Activated CD4-positive, alpha-beta T cell treated with anti-CD3 and anti-CD28 coated beads, Interleukin-2, amount 50 U/mL, for 4 hours (primary cell): ENCODE data around the gene PTPN9.
"Not testable (repeated sequence)": the region's sequence is repeated elsewhere in the genome, so short reads cannot be mapped to it uniquely, and the experiment has no call there.

Experiments
- DNase-seq, 2 experiments: peaks; one replicate each; pipeline ENCODE4 v3.0.0-alpha.2; 2020

The PTPN9 gene

GRCh38 chr15:75582943-75583342, 3.8 kb upstream of the PTPN9 start:
- not testable (repeated sequence) for DNase-seq

- DNase-seq, result no peak
Observed at GRCh38 chr15:75578173-75578947, 755 bp downstream of the PTPN9 start.

- no peak for DNase-seq
Observed at GRCh38 chr15:75577401-75578172, 1.5 kb downstream of the PTPN9 start.

GRCh38 chr15:75573648-75574384, 5.3 kb downstream of the PTPN9 start:
- no peak for DNase-seq

GRCh38 chr15:75570126-75570845, 8.8 kb downstream of the PTPN9 start:
- DNase-seq, result no peak

- no peak for DNase-seq
Observed at GRCh38 chr15:75565062-75565970, 13.8 kb downstream of the PTPN9 start.

GRCh38 chr15:75561888-75562287, 17.2 kb downstream of the PTPN9 start:
- no peak for DNase-seq

- not testable (repeated sequence) for DNase-seq
Observed at GRCh38 chr15:75559360-75559759, 19.8 kb downstream of the PTPN9 start.

GRCh38 chr15:75558955-75559354, 20.2 kb downstream of the PTPN9 start:
- not testable (repeated sequence) for DNase-seq

- no peak for DNase-seq
Observed at GRCh38 chr15:75554717-75555116, 24.4 kb downstream of the PTPN9 start.

GRCh38 chr15:75553659-75554058, 25.5 kb downstream of the PTPN9 start:
- DNase-seq, result no peak

- DNase-seq, result no peak
Observed at GRCh38 chr15:75551091-75551490, 28.0 kb downstream of the PTPN9 start.

- no peak for DNase-seq
Observed at GRCh38 chr15:75545064-75545463, 34.1 kb downstream of the PTPN9 start.

- DNase-seq, result no peak
Observed at GRCh38 chr15:75544359-75544758, 34.8 kb downstream of the PTPN9 start.

- not testable (repeated sequence) for DNase-seq
Observed at GRCh38 chr15:75542949-75543545, 36.1 kb downstream of the PTPN9 start.

GRCh38 chr15:75542386-75542797, 36.7 kb downstream of the PTPN9 start:
- no peak for DNase-seq

- no peak for DNase-seq
Observed at GRCh38 chr15:75538376-75538775, 40.7 kb downstream of the PTPN9 start.

GRCh38 chr15:75533945-75534344, 45.2 kb downstream of the PTPN9 start:
- no peak for DNase-seq

- DNase-seq, result no peak
Observed at GRCh38 chr15:75532413-75533250, 46.5 kb downstream of the PTPN9 start.

GRCh38 chr15:75531041-75531450, 48.1 kb downstream of the PTPN9 start:
- no peak for DNase-seq
